ENCODE results near the gene ENTPD2. TPM values are rescaled to one million over a fixed set of nuclear protein-coding genes. Genes with fewer than 3 reads are reported as not detected.

The ENTPD2 gene
- total RNA-seq, 2 experiments from 2014 or later, result 0.15 to 0.40 TPM

- no peaks in the 10 kb centered on the region for H3K36me3 Mint-ChIP-seq (ENCODE audit: low read depth)
- H3K27ac Mint-ChIP-seq, result no peak overlapping the region
- no peaks in the 10 kb centered on the region for H3K9me3 Mint-ChIP-seq
- POLR2A ChIA-PET, result no interaction called here
- peaks cover 10% of the 10 kb centered on the region for H3K27me3 Mint-ChIP-seq
- DNase-seq, result no peak
- no peak overlapping the region for H3K4me3 Mint-ChIP-seq
- CTCF ChIA-PET, result interaction anchor here (1.8 to 2.3 kb wide), 2 partner anchors 10 to 11 kb away, joined by 8 to 15 read pairs; partner anchors contain the start of gene NPDC1
- H3K4me1 Mint-ChIP-seq, result no peaks in the 10 kb centered on the region
These were observed 3.7 kb upstream of the ENTPD2 start for GRCh38 chr9:137057545-137057944.

- ChIA-PET CTCF (interaction anchor here (0.7 to 2.3 kb wide), 4 partner anchors 10 to 139 kb away, joined by 3 to 15 read pairs (median 11); partner anchors contain the start of gene NPDC1), POLR2A (interaction anchor here (1.5 kb wide), 1 partner anchor 12 kb away, joined by 8 read pairs; no protein-coding TSS in a partner anchor)
- no peak for DNase-seq
- Mint-ChIP-seq H3K27ac (no peak overlapping the region), H3K36me3 (ENCODE audit: low read depth) (no peaks in the 10 kb centered on the region), H3K4me1 (no peaks in the 10 kb centered on the region), H3K4me3 (no peak overlapping the region), H3K27me3 (peaks cover 16% of the 10 kb centered on the region), H3K9me3 (no peaks in the 10 kb centered on the region)
These were observed 3.0 kb upstream of the ENTPD2 start for GRCh38 chr9:137056739-137057415.

- POLR2A ChIA-PET, result interaction anchor here (1.1 to 1.6 kb wide), 5 partner anchors 11 to 26 kb away, joined by 4 to 8 read pairs (median 5); partner anchors contain the start of genes SAPCD2 and UAP1L1
- H3K36me3 Mint-ChIP-seq (ENCODE audit: low read depth), result no peaks in the 10 kb centered on the region
- no peak overlapping the region for H3K4me3 Mint-ChIP-seq
- no peak overlapping the region for H3K27ac Mint-ChIP-seq
- no peaks in the 10 kb centered on the region for H3K4me1 Mint-ChIP-seq
- no peak for DNase-seq
- CTCF ChIA-PET, result interaction anchor here (0.7 to 2.1 kb wide), 7 partner anchors 8 to 138 kb away, joined by 3 to 12 read pairs (median 4); partner anchors contain the start of genes NPDC1 and SAPCD2
- H3K9me3 Mint-ChIP-seq, result no peaks in the 10 kb centered on the region
- H3K27me3 Mint-ChIP-seq, result peaks cover 16% of the 10 kb centered on the region
These were observed 1.8 kb upstream of the ENTPD2 start for GRCh38 chr9:137055385-137056364.

GRCh38 chr9:137054932-137055384, 1.1 kb upstream of the ENTPD2 start:
- ChIA-PET POLR2A (interaction anchor here (1.1 to 1.6 kb wide), 5 partner anchors 10 to 25 kb away, joined by 4 to 8 read pairs (median 5); partner anchors contain the start of genes SAPCD2 and UAP1L1), CTCF (interaction anchor here (0.9 to 2.1 kb wide), 4 partner anchors 8 to 12 kb away, joined by 4 to 12 read pairs (median 7); partner anchors contain the start of gene NPDC1)
- no peaks in the 10 kb centered on the region for H3K4me1 Mint-ChIP-seq
- no peaks in the 10 kb centered on the region for H3K36me3 Mint-ChIP-seq (ENCODE audit: low read depth)
- DNase-seq, result no peak
- peaks cover 20% of the 10 kb centered on the region for H3K27me3 Mint-ChIP-seq
- no peaks in the 10 kb centered on the region for H3K9me3 Mint-ChIP-seq
- H3K4me3 Mint-ChIP-seq, result no peak overlapping the region
- no peak overlapping the region for H3K27ac Mint-ChIP-seq

- H3K27me3 Mint-ChIP-seq, result peaks cover 27% of the 10 kb centered on the region
- no peak overlapping the region for H3K27ac Mint-ChIP-seq
- no peak for DNase-seq
- H3K36me3 Mint-ChIP-seq (ENCODE audit: low read depth), result no peaks in the 10 kb centered on the region
- no peaks in the 10 kb centered on the region for H3K9me3 Mint-ChIP-seq
- peaks cover 6% of the 10 kb centered on the region for H3K4me1 Mint-ChIP-seq
- no peak overlapping the region for H3K4me3 Mint-ChIP-seq
- ChIA-PET CTCF (interaction anchor here (1.1 to 2.3 kb wide), 2 partner anchors 14 to 184 kb away, joined by 4 to 9 read pairs; no protein-coding TSS in a partner anchor), POLR2A (interaction anchor here (0.9 kb wide), 1 partner anchor 18 kb away, joined by 3 read pairs; no protein-coding TSS in a partner anchor)
These were observed 590 bp downstream of the ENTPD2 start for GRCh38 chr9:137052998-137053943.

GRCh38 chr9:137052293-137052692, 1.6 kb downstream of the ENTPD2 start:
- Mint-ChIP-seq H3K27me3 (peaks cover 33% of the 10 kb centered on the region), H3K27ac (no peak overlapping the region), H3K4me3 (no peak overlapping the region), H3K9me3 (no peaks in the 10 kb centered on the region), H3K4me1 (peaks cover 6% of the 10 kb centered on the region), H3K36me3 (ENCODE audit: low read depth) (no peaks in the 10 kb centered on the region)
- ChIA-PET CTCF (interaction anchor here (1.1 to 2.3 kb wide), 2 partner anchors 15 to 185 kb away, joined by 4 to 9 read pairs; no protein-coding TSS in a partner anchor), POLR2A (interaction anchor here (0.9 kb wide), 1 partner anchor 19 kb away, joined by 3 read pairs; no protein-coding TSS in a partner anchor)
- DNase-seq, result no peak

GRCh38 chr9:137051145-137051724, 2.6 kb downstream of the ENTPD2 start:
- Mint-ChIP-seq H3K4me3 (no peak overlapping the region), H3K36me3 (ENCODE audit: low read depth) (no peaks in the 10 kb centered on the region), H3K9me3 (no peaks in the 10 kb centered on the region), H3K4me1 (peaks cover 10% of the 10 kb centered on the region), H3K27ac (no peak overlapping the region), H3K27me3 (peaks cover 40% of the 10 kb centered on the region)
- no peak for DNase-seq
- ChIA-PET CTCF (interaction anchor here (0.6 to 2.3 kb wide), 2 partner anchors 16 to 19 kb away, joined by 3 to 9 read pairs; partner anchors contain the start of gene SAPCD2), POLR2A (no interaction called here)

- ChIA-PET CTCF (interaction anchor here (2.0 kb wide), 1 partner anchor 13 kb away, joined by 7 read pairs; no protein-coding TSS in a partner anchor), POLR2A (no interaction called here)
- no peaks in the 10 kb centered on the region for H3K36me3 Mint-ChIP-seq (ENCODE audit: low read depth)
- no peak for DNase-seq
- peaks cover 10% of the 10 kb centered on the region for H3K4me1 Mint-ChIP-seq
- no peak overlapping the region for H3K4me3 Mint-ChIP-seq
- peaks cover 40% of the 10 kb centered on the region for H3K27me3 Mint-ChIP-seq
- no peak overlapping the region for H3K27ac Mint-ChIP-seq
- H3K9me3 Mint-ChIP-seq, result no peaks in the 10 kb centered on the region
These were observed 3.3 kb downstream of the ENTPD2 start for GRCh38 chr9:137050570-137050969.

GRCh38 chr9:137049544-137050449, 4.1 kb downstream of the ENTPD2 start:
- Mint-ChIP-seq H3K4me1 (peaks cover 14% of the 10 kb centered on the region), H3K36me3 (ENCODE audit: low read depth) (no peaks in the 10 kb centered on the region), H3K4me3 (no peak overlapping the region), H3K27ac (no peak overlapping the region), H3K27me3 (peaks cover 44% of the 10 kb centered on the region), H3K9me3 (no peaks in the 10 kb centered on the region)
- ChIA-PET CTCF (interaction anchor here (1.7 to 2.2 kb wide), 3 partner anchors 14 to 18 kb away, joined by 7 to 11 read pairs (median 7); no protein-coding TSS in a partner anchor), POLR2A (interaction anchor here (1.2 kb wide), 1 partner anchor 14 kb away, joined by 3 read pairs; no protein-coding TSS in a partner anchor)
- peak; percentile 75 for DNase-seq

- CTCF ChIA-PET, result interaction anchor here (1.7 to 2.2 kb wide), 3 partner anchors 14 to 19 kb away, joined by 7 to 11 read pairs (median 7); no protein-coding TSS in a partner anchor
- Mint-ChIP-seq H3K27me3 (peaks cover 42% of the 10 kb centered on the region), H3K9me3 (no peaks in the 10 kb centered on the region), H3K4me1 (peaks cover 23% of the 10 kb centered on the region), H3K4me3 (no peak overlapping the region), H3K27ac (no peak overlapping the region), H3K36me3 (ENCODE audit: low read depth) (no peaks in the 10 kb centered on the region)
- POLR2A ChIA-PET, result interaction anchor here (1.2 kb wide), 1 partner anchor 14 kb away, joined by 3 read pairs; no protein-coding TSS in a partner anchor
- DNase-seq, result no peak
These were observed 5.0 kb downstream of the ENTPD2 start for GRCh38 chr9:137048655-137049543.

All from activated CD4-positive, alpha-beta memory T cell treated with anti-CD3 and anti-CD28 coated beads, Interleukin-2, amount 10 ng/mL, durations not matched to agents 7 days and 5 days (primary cell).